ENCODE results near the gene MVK. TPM values are rescaled to one million over a fixed set of nuclear protein-coding genes. Genes with fewer than 3 reads are reported as not detected.

Gene MVK
- total RNA-seq, 6 experiments from 2014 or later, result 14.2 to 60.0 (median 37.6) TPM

- intact Hi-C loops (cut with DNase I), result no loop called here
- no peak for TF ChIP-seq POLR2A (IDR thresholded peaks at IDR 0.05)
- TF ChIP-seq CTCF (IDR thresholded peaks at IDR 0.05), result no peak
- ATAC-seq (peak in 1 of 4 donors; percentile 17), DNase-seq (peak in 1 of 3 donors; percentile 31)
- 95% methylated on average over 9 of the region's 25 CpGs for WGBS (ENCODE audit: insufficient coverage, low coverage, low lambda C conversion rate, missing lambda C conversion rate)
- H3K27me3 ChIP-seq, result no peaks in the 10 kb centered on the region
- no peak overlapping the region for H3K4me3 ChIP-seq
- no peaks in the 10 kb centered on the region for H3K9me3 ChIP-seq
- peaks cover 0 to 43% (median 17%) of the 10 kb centered on the region in 4 donors for H3K4me1 ChIP-seq
- H3K36me3 ChIP-seq, result peaks cover 0 to 7% (median 0%) of the 10 kb centered on the region in 4 donors
- no peak overlapping the region for H3K27ac ChIP-seq
Observed at GRCh38 chr12:109558374-109559199, 15.0 kb upstream of the MVK start.

DNA sequence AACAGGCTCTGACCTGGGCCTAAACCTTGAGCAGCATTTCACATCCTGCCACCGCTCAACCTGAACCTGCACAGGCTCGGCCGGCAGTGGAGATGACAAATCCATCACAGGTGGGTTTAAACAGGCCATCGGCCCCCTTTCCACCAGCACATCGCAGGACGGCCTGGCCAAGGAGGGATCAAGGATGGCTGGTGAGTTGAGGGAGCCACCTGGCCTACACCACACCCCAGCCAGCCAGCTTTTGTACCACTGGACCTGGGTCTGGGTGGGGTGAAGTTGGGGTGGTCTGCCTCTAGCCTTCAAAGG, 14.4 kb upstream of the MVK start:
- no peak for TF ChIP-seq CTCF (IDR thresholded peaks at IDR 0.05)
- no peak for TF ChIP-seq POLR2A (IDR thresholded peaks at IDR 0.05)

GRCh38 chr12:109559601-109560000, 14.0 kb upstream of the MVK start:
- Histone ChIP-seq H3K4me1 (peaks cover 0 to 35% (median 16%) of the 10 kb centered on the region in 4 donors), H3K4me3 (no peak overlapping the region), H3K9me3 (no peaks in the 10 kb centered on the region), H3K27me3 (no peaks in the 10 kb centered on the region), H3K27ac (no peak overlapping the region), H3K36me3 (peaks cover 0 to 15% (median under 1%) of the 10 kb centered on the region in 4 donors)
- ATAC-seq, result no peak
- intact Hi-C loops (cut with DNase I), result no loop called here
- TF ChIP-seq POLR2A (IDR thresholded peaks at IDR 0.05) (no peak), CTCF (IDR thresholded peaks at IDR 0.05) (no peak)
- 95% methylated on average over 3 of the region's 10 CpGs for WGBS (ENCODE audit: insufficient coverage, low coverage, low lambda C conversion rate, missing lambda C conversion rate)
- peak in 1 of 3 donors; percentile 42 for DNase-seq

More for the DNA sequence above, 14.4 kb upstream of the MVK start:
- Histone ChIP-seq H3K4me3 (no peak overlapping the region), H3K27ac (no peak overlapping the region), H3K4me1 (peaks cover 0 to 39% (median 16%) of the 10 kb centered on the region in 4 donors), H3K27me3 (no peaks in the 10 kb centered on the region), H3K36me3 (peaks cover 0 to 11% (median 0%) of the 10 kb centered on the region in 4 donors), H3K9me3 (no peaks in the 10 kb centered on the region)
- intact Hi-C loops (cut with DNase I), result no loop called here
- DNase-seq (peak in 1 of 3 donors; percentile 40), ATAC-seq (no peak)
- no CpG with 5 or more reads among the region's 6 CpGs for WGBS (ENCODE audit: insufficient coverage, low coverage, low lambda C conversion rate, missing lambda C conversion rate)

- Histone ChIP-seq H3K4me3 (no peak overlapping the region), H3K36me3 (peaks cover 0 to 28% (median 7%) of the 10 kb centered on the region in 4 donors), H3K27ac (no peak overlapping the region), H3K4me1 (peaks cover 0 to 24% (median 11%) of the 10 kb centered on the region in 4 donors), H3K27me3 (no peaks in the 10 kb centered on the region), H3K9me3 (no peaks in the 10 kb centered on the region)
- intact Hi-C loops (cut with DNase I), result no loop called here
- ATAC-seq, result no peak
- 82% methylated on average over 4 of the region's 30 CpGs for WGBS (ENCODE audit: insufficient coverage, low coverage, low lambda C conversion rate, missing lambda C conversion rate)
- DNase-seq, result no peak
- TF ChIP-seq CTCF (IDR thresholded peaks at IDR 0.05) (no peak), POLR2A (IDR thresholded peaks at IDR 0.05) (no peak)
Observed at GRCh38 chr12:109560867-109561710, 12.5 kb upstream of the MVK start.

All from right lobe of liver (tissue), 6 donors.